Activated T-cell treated with anti-CD3 and anti-CD28 coated beads, Interleukin-2, amount 50 U/mL, for 4 hours (primary cell): ENCODE measurements around the gene EPC1. TPM values are rescaled to one million over a fixed set of nuclear protein-coding genes. Genes with fewer than 3 reads are reported as not detected.
"Not testable (repeated sequence)": the region's sequence is repeated elsewhere in the genome, so short reads cannot be mapped to it uniquely, and the experiment has no call there.

Source experiments
- ATAC-seq, 2 donors: fragments of 200-7000 bp; cut with Tn5 transposase; one replicate each; pipeline ENCODE4 v1.10.0; 2021
- DNase-seq: peaks from one replicate; pipeline ENCODE4 v3.0.0-alpha.2; 2020
- H3K27me3 Mint-ChIP-seq: one replicate; pipeline ENCODE4 v1.8.0; 2021; ENCODE audit warnings: low read depth, mixed read lengths
- H3K36me3 Mint-ChIP-seq: one replicate; pipeline ENCODE4 v1.8.0; 2022; ENCODE audit warnings: mixed read lengths; ENCODE audit not compliant: insufficient read depth
- H3K4me1 Mint-ChIP-seq: one replicate; pipeline ENCODE4 v1.8.0; 2021; ENCODE audit warnings: low read depth, mixed read lengths
- H3K4me3 Mint-ChIP-seq: one replicate; pipeline ENCODE4 v1.8.0; 2021; ENCODE audit warnings: mild to moderate bottlenecking, moderate library complexity, mixed read lengths
- H3K9me3 Mint-ChIP-seq: one replicate; pipeline ENCODE4 v1.8.0; 2021; ENCODE audit warnings: mixed read lengths
- total RNA-seq, 3 donors: library from RNA; stranded (reverse); gene quantifications; one replicate each; pipeline ENCODE4 v1.2.1, GENCODE V29; 2021

EPC1 gene
- total RNA-seq: 10 to 100 TPM; 44.9 to 53.5 (median 46.0) TPM

- ATAC-seq: peak; percentile 82 to 83
- DNase-seq: peak; percentile 83
- Mint-ChIP-seq H3K27me3 (no peaks in the 10 kb centered on the region), H3K4me1 (peaks cover 60% of the 10 kb centered on the region), H3K36me3 (peaks cover 18% of the 10 kb centered on the region), H3K4me3 (peak within 1 kb of the TSS; percentile 94), H3K9me3 (no peaks in the 10 kb centered on the region)
Measured at GRCh38 chr10:32346551-32347362, at the start of gene EPC1. TSS of gene EPC1 (minus strand) at chr10:32347158. CDS start at chr10:32346915, 243 bp downstream.

GRCh38 chr10:32393911-32394310 lies 47.0 kb upstream of the EPC1 start:
- Mint-ChIP-seq H3K36me3 (no peaks in the 10 kb centered on the region), H3K9me3 (peaks cover 8% of the 10 kb centered on the region), H3K4me3 (no peak overlapping the region), H3K4me1 (no peaks in the 10 kb centered on the region), H3K27me3 (no peaks in the 10 kb centered on the region)
- DNase-seq (no peak), ATAC-seq (no peak)

GRCh38 chr10:32392284-32392683 lies 45.3 kb upstream of the EPC1 start:
- H3K36me3 Mint-ChIP-seq, H3K4me1 Mint-ChIP-seq, H3K4me3 Mint-ChIP-seq, H3K9me3 Mint-ChIP-seq, ATAC-seq, DNase-seq, H3K27me3 Mint-ChIP-seq: not testable (repeated sequence)

GRCh38 chr10:32390193-32390592 lies 43.2 kb upstream of the EPC1 start:
- H3K4me1 Mint-ChIP-seq: peaks cover 17% of the 10 kb centered on the region
- H3K9me3 Mint-ChIP-seq: peaks cover 9% of the 10 kb centered on the region
- no peaks in the 10 kb centered on the region for H3K27me3 Mint-ChIP-seq
- H3K4me3 Mint-ChIP-seq: no peak overlapping the region
- no peaks in the 10 kb centered on the region for H3K36me3 Mint-ChIP-seq
- DNase-seq (no peak), ATAC-seq (no peak)

GRCh38 chr10:32388258-32389027 lies 41.5 kb upstream of the EPC1 start:
- H3K4me1 Mint-ChIP-seq: peaks cover 17% of the 10 kb centered on the region
- H3K36me3 Mint-ChIP-seq: no peaks in the 10 kb centered on the region
- peaks cover 9% of the 10 kb centered on the region for H3K9me3 Mint-ChIP-seq
- DNase-seq (no peak), ATAC-seq (no peak)
- no peak overlapping the region for H3K4me3 Mint-ChIP-seq
- H3K27me3 Mint-ChIP-seq: no peaks in the 10 kb centered on the region

GRCh38 chr10:32386623-32387260 lies 39.8 kb upstream of the EPC1 start:
- H3K36me3 Mint-ChIP-seq: no peaks in the 10 kb centered on the region
- no peaks in the 10 kb centered on the region for H3K27me3 Mint-ChIP-seq
- peaks cover 17% of the 10 kb centered on the region for H3K4me1 Mint-ChIP-seq
- DNase-seq (no peak), ATAC-seq (no peak)
- peaks cover 5% of the 10 kb centered on the region for H3K9me3 Mint-ChIP-seq
- peak overlapping the region; percentile 16 for H3K4me3 Mint-ChIP-seq

- Mint-ChIP-seq H3K4me1 (peaks cover 17% of the 10 kb centered on the region), H3K4me3 (no peak overlapping the region), H3K36me3 (no peaks in the 10 kb centered on the region), H3K27me3 (no peaks in the 10 kb centered on the region), H3K9me3 (peaks cover 4% of the 10 kb centered on the region)
- no peak for DNase-seq
- no peak for ATAC-seq
Measured at GRCh38 chr10:32384171-32384570, 37.2 kb upstream of the EPC1 start.

GRCh38 chr10:32381165-32381564 lies 34.2 kb upstream of the EPC1 start:
- Mint-ChIP-seq H3K4me1 (no peaks in the 10 kb centered on the region), H3K27me3 (no peaks in the 10 kb centered on the region), H3K9me3 (no peaks in the 10 kb centered on the region), H3K36me3 (no peaks in the 10 kb centered on the region), H3K4me3 (no peak overlapping the region)
- DNase-seq (no peak), ATAC-seq (no peak)

- Mint-ChIP-seq H3K36me3 (no peaks in the 10 kb centered on the region), H3K9me3 (no peaks in the 10 kb centered on the region), H3K4me3 (no peak overlapping the region), H3K4me1 (peaks cover 7% of the 10 kb centered on the region), H3K27me3 (no peaks in the 10 kb centered on the region)
- DNase-seq (no peak), ATAC-seq (no peak)
Measured at GRCh38 chr10:32379950-32380551, 33.1 kb upstream of the EPC1 start.

GRCh38 chr10:32379318-32379949 lies 32.5 kb upstream of the EPC1 start:
- H3K9me3 Mint-ChIP-seq: no peaks in the 10 kb centered on the region
- no peaks in the 10 kb centered on the region for H3K36me3 Mint-ChIP-seq
- peaks cover 9% of the 10 kb centered on the region for H3K4me1 Mint-ChIP-seq
- no peak overlapping the region for H3K4me3 Mint-ChIP-seq
- no peaks in the 10 kb centered on the region for H3K27me3 Mint-ChIP-seq
- DNase-seq (no peak), ATAC-seq (peak; percentile 31 to 37)

- H3K4me3 Mint-ChIP-seq: no peak overlapping the region
- DNase-seq: peak; percentile 85
- H3K9me3 Mint-ChIP-seq: peaks cover 1% of the 10 kb centered on the region
- peak; percentile 96 to 99 for ATAC-seq
- H3K27me3 Mint-ChIP-seq: no peaks in the 10 kb centered on the region
- no peaks in the 10 kb centered on the region for H3K36me3 Mint-ChIP-seq
- peaks cover 15% of the 10 kb centered on the region for H3K4me1 Mint-ChIP-seq
Measured at GRCh38 chr10:32378363-32379317, 31.7 kb upstream of the EPC1 start.

GRCh38 chr10:32377458-32378259 lies 30.7 kb upstream of the EPC1 start:
- Mint-ChIP-seq H3K27me3 (no peaks in the 10 kb centered on the region), H3K4me1 (peaks cover 23% of the 10 kb centered on the region), H3K9me3 (peaks cover 3% of the 10 kb centered on the region), H3K36me3 (no peaks in the 10 kb centered on the region), H3K4me3 (no peak overlapping the region)
- DNase-seq: no peak
- peak; percentile 24 to 26 for ATAC-seq
